ENCODE results near the gene MYOM1.

Gene MYOM1

GRCh38 chr18:3219631-3220335, at the start of gene MYOM1:
Gene MYOM1, minus strand, starts transcription at chr18:3219968. Its CDS starts 4,745 bp downstream, at chr18:3215223.
- DNase-seq (ENCODE audit: low read depth): no peak

DNA sequence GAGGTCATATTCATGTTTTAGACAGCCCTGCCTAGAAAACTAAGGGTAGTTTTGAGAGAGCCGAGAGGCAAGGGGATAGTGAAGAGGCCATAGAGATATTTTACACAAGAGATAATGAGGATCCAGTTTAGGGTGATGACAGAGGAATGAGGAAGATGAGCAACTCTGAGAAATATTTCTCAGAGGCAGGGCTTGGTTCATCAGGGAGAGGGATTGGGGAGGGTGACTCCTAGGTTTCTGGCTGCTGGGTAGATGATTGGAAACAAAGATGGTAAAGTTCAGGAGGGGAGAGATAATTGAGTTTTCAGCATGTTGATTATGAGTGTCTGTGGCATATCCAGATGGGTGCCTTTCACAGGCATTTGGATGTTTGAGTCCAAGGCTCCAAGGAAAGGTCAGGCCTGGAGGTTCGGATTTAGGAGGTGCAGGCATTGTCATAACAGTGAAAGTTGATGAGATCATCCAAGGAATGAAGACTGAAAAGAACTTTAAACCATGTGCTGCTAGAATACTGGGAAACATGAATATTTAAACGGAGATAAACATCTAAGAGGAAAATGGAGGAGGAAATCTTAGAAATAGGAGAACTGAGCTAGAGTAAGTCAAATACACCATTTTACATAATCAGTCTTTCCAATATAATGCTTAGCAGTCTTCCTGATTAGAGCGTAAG, 49.6 kb upstream of the MYOM1 start:
- DNase-seq (ENCODE audit: low read depth): no peak

DNA sequence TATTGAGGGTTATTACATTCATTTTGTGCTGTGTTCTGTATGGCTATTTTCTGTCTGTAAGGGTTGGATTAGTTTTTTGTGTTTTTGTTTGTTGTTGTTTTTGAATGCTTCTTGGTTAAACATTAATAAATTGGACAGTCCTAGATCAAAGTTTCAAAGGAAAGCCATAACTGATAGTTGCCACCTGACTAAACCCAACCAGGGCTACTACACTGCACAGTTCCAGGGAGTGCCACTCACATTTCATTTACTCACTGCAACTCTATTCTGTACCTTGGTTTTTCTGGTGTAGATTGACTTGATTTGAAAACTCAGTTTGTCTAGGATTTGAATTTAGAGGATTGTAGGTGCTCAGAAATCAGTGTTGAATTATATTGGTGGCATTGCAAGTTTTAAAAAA, 48.5 kb upstream of the MYOM1 start:
- no peak for DNase-seq (ENCODE audit: low read depth)

GRCh38 chr18:3266062-3266608, 46.4 kb upstream of the MYOM1 start:
- no peak for DNase-seq (ENCODE audit: low read depth)

DNA sequence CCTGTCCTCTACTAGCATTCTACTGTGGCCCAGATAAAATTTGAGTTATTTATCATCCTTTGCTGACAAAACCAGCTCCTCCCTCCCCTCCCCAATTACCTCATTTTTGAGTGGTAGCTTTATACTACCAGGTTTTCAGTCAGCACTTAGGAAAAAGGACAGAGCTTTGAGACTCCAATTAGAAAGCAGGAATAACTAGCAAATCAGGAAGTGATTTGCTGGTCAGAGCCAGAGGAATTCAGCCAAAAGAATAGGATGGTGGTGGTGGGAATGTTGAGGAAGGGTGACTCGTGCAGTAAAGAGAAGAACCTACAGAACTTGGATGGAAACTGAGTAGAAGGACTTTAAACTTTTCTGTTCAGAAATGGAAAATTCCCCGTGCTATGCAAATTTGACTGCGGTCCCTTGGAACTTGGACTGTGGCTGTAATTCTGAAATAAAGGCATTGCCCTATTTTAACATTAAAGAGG, 45.8 kb upstream of the MYOM1 start:
- DNase-seq (ENCODE audit: low read depth): no peak

- no peak for DNase-seq (ENCODE audit: low read depth)
Observed at GRCh38 chr18:3264362-3264761, 44.6 kb upstream of the MYOM1 start.

DNA sequence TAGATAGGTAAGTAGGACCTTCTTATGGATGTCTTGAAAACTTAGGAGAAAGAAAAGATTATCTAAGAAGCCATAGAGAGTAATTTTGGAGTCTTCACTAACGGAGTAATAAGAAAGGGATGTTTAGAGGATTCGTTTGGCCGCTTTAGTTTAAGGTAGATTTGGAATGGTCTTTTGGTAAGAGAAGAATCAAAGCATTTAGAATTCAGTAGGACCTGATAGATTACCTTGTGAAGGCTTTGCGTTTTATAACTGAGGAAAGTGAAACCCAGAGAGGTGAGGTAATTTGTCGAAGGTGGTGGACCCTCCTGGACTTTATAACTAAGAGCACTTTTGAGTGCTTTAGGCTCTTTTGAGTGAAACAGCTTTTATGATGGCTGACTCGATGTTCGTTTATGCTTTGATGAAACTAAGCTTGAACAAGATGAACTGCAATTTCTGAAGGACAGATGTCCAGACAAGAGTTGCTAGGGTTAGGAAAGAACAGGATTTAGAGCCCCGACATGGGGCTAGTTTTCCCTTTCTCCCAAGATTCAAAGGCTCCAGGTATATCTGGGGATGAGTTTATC, 43.4 kb upstream of the MYOM1 start:
- no peak for DNase-seq (ENCODE audit: low read depth)

DNA sequence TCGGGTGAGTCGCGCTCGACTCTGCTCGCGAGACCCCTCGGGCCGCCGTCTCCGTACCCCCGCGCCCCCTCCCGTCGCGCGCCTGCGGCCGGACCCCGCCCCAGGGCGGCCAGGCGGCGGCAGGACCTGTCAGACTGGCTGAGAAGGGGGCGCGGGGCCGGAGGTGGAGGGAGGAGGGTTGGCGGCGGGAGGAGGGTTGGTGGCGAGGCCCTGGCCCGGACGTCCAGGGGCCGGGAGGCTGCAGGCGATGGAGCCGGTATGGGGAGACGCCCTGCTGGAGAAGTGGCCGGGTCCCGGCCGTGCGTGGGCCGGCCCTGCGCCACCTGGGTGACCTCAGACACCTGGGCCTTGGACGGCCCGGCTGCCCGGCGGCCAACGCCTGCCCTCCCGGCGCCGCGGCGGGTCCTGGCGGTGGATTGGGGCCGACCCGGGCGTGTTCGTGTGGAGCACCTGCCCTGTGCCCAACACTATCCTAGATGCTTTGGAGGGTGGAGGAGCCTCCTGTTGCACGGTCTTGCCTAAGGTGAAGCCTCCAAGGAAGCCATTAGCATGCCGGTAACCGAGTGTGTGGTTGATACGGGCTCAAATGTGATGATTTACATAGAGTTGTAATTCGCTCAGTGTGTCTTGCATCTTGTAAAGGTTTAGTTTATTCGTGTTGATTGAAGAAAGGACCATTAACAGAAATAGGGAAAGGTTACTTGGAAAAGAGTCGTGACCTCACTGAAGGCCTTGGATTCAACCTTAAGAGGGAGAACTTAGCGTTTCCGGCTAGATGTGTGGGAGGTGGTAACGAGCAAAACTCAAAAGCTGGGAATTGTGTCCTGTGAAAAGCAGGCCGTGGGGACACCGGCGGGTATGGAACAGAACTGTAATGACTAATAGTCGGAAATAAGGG, 42.7 kb upstream of the MYOM1 start:
- no peak for DNase-seq (ENCODE audit: low read depth)

- peak; percentile 64 for DNase-seq (ENCODE audit: low read depth)
Observed at GRCh38 chr18:3261373-3262233, 41.8 kb upstream of the MYOM1 start, which contains the start of gene MYL12B. Gene MYL12B, plus strand, starts transcription at chr18:3262133. Its CDS starts 10,766 bp downstream, at chr18:3272899.

- DNase-seq (ENCODE audit: low read depth): no peak
Observed at GRCh38 chr18:3260995-3261372, 41.2 kb upstream of the MYOM1 start.

DNA sequence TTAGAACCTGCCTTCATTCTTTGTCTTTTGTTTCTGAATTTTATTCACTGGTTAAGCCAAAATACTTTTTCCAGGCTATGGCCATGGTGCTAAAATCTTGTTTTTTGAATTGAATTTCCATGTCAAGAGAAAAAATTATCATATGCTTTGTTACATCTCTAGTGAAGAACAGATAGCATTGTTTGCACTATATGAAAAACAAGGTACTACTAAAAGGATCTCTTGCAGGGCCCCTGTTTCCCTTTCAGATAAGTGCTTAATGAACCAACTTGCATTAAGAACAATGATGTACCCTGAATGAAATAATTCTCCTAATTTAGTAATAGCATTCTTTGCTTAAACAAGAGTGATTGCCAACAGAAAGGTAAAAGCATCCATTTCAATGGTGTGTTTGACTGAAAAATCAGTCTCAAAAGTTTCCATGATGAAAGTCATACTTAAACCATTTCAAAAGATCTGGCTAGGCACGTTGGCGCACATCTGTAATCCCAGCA, 37.9 kb upstream of the MYOM1 start:
- DNase-seq (ENCODE audit: low read depth): no peak

DNA sequence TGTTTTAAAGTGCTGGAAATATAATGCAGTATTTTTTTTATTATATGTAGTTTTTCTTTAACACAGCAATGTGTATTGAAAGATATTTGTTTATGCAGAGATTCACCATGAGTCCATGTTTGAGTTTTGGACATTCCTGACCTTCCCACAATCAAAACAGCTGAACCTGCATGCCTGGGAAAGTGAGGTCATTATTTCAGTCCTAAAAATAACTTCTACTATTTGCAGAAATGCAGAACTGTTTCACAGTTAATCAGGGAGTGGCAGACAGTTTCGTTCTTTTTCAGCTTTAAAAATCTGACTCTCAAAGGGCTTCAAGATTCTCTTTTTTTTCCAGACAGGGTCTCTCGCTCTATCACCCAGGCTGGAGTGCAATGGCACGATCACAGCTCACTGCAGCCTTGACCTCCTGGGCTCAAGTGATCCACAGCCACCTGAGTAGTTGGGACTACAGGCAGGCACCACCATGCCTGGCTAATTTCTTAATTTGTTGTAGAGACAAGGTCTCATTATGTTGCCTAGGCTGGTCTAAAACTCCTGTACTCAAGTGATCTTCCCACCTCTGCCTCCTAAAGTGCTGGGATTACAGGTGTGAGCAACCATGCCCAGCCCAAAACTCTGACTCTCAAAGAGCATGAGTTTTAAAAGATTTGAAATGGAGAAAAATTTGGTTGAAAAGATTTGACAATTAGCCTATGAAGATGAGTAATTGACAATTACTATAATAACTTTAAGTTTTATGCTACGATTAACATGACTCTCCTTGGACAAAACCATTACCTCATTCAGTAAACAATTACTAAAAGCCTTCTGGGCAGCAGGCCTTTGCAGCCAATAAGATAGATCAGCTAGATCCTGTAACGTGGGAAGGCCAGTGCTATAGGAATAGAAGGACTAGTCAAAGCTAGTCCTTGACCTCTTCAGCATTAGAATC, 37.2 kb upstream of the MYOM1 start:
- no peak for DNase-seq (ENCODE audit: low read depth)

GRCh38 chr18:3255611-3256165, 35.9 kb upstream of the MYOM1 start:
- DNase-seq (ENCODE audit: low read depth): no peak

DNA sequence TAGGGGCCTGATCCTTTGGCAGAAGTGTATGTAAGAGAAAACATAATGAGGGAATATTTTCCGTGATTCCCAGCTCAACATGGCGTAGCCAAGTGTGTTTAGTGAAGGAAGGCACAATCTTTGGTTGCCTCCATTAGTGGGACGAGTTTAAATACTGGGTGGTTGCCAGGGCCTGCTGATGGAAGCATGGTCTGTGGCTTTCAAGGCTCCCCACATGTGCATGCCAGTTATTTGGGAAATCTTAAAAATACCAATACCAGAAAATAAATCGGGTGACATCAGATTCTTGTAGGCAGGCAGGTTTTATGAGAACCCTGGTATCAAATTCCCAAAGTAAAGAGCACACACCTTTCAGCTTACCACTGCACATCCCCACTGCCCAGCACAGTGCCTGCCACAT, 35.0 kb upstream of the MYOM1 start:
- no peak for DNase-seq (ENCODE audit: low read depth)

DNA sequence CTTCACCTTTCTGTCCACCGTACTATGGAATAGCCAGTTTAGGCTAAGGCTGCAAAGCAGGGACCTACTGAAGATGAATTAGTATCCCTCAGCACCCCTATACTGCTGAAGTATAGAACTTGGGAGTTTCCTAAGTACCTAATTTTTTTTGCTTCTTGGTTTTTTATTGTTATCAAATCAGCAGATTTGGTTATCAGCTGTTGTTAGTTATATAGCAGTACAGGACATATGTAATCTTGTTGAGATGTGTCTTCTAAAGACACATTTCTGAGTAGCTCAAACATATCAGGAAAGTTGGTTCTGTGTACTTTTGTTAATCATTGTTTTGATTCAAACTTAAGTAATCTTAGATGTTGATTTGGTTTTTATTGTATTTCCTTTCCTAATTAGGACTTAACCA, 33.1 kb upstream of the MYOM1 start:
- DNase-seq (ENCODE audit: low read depth): no peak

DNA sequence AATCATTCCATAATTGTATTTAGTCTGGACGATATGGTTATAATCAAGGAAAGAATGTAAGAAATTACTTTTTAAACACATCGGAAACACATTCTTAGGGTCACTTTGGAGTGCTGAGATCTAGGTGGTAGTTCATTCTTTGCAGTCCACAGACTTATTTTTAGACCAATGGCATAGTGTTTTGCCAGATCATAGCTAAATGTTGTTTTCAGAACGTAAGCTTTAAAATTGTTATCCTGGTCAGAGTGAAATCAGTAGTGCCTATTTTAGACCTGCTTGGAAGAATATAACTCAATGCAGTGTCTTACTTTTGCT, 32.2 kb upstream of the MYOM1 start:
- no peak for DNase-seq (ENCODE audit: low read depth)

- DNase-seq (ENCODE audit: low read depth): no peak
Observed at GRCh38 chr18:3251249-3251962, 31.6 kb upstream of the MYOM1 start.

DNA sequence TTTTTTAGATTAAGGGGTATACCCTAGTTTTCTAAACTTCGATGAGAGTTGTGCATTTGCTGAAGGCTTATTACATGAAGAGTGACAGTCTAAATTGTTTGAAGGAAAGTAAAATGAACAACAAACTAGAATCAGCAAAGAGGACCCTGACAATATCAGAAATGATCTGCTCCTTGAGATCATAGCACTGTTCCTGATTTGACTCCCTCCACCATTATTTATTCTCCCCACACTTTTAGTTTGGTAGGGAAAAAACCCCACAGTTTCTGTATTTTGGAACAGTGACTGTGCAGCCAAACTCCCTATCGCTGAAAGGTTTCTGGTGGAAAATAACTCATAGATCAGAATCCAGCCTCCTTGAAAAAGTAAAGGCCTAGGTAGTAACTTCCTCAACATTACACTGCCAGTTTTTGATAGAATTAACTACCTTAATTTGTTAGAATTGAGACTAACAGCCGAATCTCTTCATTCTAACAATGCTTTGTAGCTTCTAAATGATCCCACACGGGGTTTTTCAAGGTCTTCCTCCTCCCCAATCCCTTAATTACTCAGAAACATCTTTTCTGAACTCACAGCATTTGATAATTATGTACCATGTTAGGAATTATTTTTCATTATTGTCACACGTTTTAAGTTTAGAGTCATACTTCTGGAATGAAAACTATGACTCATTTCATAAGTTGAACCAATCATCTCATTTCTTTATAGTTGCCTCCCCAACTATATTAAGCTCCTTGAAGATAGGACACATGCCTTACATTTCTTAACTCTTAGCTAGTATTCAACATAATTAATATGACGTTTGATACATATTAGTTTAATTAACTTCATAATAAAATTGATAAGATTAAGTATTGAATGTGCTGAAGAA, 30.7 kb upstream of the MYOM1 start:
- DNase-seq (ENCODE audit: low read depth): no peak
